IPS DF 19.7 (cell line): ENCODE results near the gene AK8.
"Not testable (repeated sequence)": the region's sequence is repeated elsewhere in the genome, so short reads cannot be mapped to it uniquely, and the experiment has no call there.

Experiments used
- DNase-seq: peaks from one replicate; pipeline ENCODE4 v3.0.0-alpha.2; 2013; ENCODE audit warnings: low read depth, low spot score

AK8 gene

DNA sequence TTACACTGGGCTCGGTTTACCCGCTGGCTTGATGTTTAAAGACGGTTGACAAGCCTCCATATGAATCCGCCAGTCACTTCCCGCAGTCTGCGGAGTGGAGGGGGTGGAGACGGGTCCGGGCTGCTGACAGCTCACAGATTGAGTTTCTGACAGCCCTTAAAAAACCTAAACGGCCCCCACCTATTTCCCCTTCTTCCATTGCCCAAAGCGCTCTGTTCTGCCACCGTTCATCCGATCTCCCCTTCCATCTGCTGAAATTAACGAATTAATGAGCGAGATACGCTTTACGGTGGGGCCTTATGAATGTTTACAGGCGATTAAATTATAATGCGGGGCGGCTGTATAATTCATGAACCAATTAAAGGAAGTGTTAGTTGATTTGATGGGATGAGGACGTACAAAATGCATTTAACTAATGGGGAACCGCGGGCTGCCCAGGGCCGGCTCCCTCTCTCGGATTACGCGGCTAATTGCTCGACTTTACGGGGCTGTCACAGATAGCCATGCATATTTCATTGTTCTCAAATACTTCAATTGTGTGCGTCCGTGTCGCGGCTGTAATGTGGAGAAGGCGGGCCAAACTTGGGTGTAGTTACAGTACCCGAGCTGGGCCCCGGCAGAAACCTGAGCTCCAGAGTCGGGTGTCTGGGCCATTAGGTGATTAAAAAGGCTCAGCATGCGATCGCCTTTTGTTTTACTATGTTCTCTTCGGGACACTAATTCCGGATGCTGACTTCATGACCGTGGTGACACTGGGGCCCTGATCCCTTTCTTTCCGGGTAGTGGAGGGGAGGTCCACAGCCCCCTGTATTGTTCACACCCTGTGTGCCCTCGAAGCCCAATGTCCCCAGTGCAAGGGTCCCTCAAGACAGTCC is 133.0 kb downstream of the AK8 start:
- DNase-seq = peak; percentile 33

DNA sequence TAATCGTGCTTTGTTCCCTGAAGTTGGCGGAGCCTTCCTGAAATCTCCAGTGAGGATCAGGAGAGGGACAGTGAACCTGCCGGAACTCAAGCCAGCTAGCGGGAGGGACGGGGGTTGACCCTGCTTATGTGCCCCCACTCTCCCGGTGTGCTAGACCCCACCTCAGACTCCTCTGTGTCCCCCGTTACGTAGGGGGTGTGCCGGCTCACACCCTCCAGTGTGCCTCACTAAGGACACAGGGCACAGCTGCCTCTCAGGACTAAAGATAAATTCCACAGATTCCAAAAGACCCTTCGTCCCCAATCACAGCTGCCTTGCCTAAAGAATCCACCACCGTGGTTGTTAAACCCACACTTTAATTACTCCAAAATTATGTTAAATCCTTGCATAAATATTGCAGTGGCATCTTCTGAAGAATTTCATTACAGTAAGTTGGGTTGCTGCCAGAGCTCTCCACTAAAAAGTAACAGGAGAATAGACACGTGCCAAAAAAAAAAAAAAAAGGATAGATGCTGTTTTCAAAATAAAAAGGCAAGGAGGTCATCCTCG is 134.1 kb downstream of the AK8 start:
- no peak for DNase-seq

DNA sequence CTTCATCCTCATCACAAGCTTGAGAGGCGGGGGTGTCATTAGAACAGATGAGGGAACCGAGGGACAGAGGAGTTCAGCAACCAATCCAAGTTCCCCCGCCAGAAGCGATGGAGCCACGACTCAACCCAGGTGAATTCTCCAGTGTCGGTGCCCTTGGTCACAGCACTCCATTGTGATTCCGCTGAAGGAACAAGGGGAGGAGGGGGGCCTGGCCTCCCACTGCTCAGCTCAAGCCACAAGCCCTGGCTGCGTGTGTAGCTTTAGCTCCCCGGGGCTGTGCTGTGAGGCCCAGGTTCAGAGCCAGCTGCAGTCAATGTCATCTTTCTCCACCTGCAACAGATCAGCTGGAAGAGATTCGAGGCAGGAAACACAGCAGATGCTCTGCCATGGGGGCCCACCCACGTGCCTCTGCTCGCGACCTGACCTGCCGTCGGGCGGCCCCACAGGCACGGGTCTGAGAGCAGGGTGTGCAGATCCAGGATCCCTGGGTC is 135.2 kb downstream of the AK8 start:
- no peak for DNase-seq

DNA sequence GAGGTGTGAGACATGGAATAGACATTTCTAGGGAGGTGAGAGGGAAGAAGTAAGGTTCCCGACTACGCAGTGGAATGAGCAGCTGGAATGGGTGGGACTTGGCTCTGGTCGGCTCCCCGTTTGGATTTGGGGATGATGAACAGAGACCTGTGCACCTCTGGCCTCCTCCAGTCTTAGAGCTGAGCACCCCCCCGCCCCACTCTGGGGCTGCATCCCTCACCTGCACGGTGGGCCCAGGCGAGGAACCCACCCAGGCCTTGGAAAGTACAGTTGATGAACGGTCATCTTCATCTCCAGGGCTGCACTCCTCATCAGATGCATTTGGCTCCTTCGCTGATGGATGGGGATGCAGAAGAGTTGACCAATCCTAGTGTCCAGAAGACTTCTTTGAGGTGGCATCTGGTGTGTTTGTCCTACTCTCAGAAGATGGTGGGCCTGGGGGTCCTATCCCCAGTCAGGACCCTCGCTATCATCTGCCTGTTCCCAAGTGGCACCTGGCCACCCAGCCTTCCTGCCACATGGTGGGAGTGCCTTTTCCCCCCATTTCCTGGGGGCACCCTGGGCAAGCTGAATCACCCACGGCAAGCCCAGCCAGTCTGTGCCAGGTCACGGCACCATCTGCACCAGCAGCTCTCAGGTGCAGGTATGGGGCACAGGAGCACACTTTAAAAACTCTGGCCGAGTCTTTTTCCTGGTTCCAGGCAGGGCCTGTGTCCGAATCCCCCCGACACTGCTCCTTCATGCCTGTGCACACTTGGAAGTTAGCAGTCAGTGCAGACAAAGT is 137.4 kb downstream of the AK8 start:
- no peak for DNase-seq

DNA sequence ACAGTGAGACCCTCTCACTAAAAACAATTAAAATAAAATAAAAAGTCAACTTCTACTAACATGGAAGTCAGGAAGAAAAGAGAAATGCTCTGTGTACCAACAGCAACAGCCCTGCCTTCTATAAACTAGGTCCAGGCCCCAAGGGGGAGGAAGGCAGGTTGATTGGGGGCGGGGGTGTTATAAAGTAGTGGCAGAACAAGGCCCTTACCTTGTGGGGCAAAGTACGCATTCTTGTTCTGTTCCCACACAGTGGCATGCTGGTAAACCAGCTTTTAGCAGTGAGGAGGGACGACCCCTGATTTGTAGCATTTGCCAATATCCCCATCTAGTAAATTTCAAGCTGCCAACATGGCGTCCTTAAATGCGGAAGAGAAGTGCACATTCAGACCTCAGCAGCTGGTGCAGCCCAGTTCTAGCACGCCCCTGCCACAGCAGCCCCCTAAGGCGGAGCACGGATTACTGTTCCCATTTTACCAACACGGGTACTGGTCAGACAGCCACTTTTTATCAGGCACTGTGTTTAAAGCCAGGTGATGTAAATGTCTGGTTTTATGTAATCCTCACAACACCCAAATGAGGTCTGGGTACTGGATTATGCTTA is 138.3 kb downstream of the AK8 start:
- DNase-seq = no peak

DNA sequence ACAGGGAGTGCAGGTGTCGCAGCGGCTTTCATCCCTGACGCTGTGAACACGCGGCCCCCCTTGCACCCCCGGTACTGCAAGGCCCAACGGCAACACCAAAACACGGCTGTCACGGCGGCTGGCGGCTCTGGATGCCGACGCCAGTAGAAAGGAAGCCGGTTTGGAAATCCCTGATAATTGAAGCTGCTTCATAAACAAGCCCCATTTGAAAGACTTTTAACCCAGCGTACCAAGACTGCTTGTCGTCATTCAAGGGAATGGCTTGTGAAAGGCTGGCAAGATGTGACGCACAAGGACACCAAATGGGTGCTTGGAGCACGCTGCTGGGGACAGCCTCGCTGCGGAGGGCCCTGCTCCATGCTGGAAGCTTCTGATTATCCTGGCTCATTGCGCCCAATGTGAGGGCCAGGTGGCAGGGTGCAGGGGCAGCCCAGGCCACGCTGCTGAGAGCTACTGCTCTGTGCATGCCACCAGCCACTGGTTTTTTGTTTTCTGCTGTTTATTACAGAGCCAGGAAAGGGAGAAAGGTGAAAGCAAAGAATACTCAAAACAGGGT is 144.7 kb downstream of the AK8 start:
- DNase-seq = no peak

DNA sequence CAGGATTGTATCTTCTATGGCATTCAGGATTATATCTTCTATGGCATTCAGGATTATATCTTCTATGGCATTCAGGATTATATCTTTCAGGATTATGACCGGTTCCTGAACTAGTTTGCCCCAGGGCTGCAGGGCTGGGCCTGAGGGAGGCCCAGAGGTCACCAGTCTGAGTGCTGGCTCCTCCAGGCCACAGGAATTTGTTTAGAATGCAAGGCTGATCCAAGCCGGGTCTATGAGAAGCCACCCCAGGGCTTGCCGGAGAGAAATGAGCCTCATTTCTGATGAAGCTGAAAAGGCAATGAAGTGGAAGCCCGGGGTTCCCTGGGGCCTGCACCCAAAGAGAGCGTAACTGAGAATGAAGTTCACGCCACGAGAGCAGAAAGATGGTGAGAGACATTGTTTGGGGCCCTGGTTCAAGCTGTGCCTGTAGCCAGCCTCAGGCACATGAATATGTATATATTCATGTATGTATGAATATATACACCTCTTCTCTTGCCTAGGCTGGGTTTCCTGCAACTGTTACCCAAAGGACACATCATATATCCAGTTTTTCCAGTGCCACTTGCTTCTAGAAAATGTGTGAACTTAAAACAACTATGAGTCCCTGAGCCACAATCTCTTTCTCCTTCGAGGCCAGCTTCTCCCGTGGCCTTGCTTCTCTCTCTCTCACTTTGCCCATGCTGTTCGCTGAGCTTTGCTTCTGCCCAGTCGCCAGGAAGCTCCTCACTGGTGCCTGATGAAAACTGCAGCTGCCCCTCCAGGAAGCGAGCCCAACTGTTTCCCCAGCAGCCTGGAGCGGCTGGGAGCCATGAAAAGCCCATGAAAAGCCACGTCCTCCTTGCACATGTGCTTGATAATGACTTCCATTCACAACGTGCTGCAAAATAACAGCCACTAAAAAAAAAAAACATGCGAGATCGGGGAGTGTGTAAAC is 145.5 kb downstream of the AK8 start:
- DNase-seq = no peak

DNA sequence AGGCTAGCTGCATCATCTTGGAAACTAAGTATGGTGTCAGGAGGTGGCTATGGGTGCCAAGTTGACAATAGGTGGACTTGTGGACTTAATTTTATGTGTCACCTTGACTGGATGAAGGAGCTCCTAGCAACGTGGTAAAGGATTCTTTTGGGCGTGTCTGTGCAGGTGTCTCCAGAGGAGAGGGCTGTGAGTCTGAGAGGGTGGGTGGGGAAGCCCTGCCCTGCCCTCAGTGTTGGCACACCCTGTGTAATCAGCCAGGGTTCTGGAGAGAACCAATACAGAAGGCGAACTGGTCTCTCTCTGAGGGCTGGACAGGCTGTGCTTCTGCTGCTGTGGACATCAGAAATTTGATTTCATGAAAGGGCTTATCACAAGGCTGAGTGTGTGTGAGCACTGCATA is 146.9 kb downstream of the AK8 start:
- no peak for DNase-seq

DNA sequence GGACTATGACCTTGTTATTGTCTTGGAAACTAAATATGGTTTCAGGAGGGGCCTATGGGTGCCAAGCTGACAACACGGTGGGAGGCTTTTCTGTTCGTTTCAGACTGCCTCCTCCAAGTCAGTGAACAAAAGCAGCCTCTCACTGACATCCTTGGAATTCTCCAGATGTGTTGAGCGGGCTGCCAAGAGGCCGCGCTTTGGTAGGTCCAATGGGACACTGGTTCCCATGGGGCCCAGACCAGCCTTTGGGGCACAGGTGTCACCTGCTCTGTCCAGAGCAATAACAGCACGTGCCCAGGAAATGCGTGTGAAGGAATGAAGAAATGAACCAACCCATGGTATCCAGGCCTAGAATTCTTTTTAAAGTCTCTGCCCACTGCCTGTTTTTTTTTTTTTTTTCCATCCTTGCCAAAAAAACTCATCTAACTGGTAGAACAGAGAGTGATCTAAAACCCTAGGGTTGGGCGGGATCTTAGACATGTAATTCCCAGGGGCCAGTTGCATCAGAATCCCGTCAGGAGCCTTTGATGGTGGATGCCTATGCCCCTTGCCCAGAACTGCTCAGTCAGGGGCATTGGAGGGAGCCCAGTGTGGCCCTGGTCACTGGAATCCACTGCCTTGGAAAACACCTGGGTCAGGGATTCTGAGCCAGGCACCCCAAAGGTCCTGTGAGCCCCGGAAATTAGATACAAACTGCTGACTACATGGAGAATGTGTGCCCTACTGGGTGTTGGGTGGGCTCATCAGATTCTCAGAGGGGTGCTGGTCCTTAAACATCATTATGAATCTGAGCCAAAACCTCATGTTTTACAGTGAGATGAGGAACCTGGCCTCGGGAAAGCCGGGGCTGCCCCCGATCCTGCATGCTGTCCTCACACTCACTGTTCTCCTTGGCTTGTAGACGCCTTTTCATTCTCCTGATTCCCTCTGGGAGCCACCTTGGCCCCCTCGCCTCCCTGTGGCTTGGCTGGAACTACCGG is 147.7 kb downstream of the AK8 start:
- DNase-seq = no peak

DNA sequence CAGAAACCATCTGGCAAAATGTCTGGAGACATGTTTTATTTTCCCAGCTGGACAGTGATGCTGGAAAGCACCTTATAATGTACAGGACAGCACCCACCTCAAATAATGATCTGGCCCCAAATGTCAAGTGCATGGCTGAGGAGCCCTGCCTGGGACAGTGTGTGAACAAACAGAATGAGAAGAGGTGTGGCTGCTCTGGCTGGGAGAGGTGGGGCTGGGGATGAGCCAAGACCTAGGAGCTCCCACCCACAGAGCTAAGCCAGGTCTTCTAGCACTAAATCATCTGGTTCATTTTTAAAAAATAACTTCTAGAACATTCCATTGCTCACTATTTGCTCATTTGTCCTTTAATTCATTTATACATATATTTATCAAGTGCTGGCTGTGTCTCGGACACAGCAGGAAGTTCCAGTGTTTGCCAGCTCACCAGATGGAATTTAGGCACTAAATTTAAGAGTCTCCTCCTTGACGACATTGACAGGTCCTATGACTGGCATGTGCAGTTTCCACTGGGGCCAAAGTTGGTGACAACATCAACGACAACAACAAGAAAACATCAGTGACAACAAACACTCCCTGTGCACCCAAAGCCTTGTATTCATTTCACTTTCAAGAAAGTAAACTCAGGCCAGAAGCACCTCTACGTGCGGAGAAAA is 148.7 kb downstream of the AK8 start:
- no peak for DNase-seq

DNA sequence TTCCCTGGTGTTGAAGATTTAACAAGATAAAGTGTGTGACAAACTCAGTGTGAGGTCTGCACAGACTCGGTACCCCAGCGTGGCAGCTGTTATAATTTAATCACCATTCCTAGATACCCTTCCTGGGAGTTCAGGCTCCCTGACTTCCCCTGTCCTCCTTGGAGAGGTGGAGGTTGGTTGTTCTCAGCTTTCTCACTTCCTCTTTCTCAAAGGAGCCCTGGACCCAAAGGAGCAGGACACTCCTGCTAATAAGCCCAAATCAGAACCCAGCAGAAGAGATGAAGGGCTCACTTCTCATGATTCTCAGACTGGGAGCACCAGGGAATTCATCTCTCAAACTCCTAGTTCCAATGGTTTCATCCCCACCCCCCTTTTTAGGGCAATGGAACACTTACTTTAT is 149.6 kb downstream of the AK8 start:
- no peak for DNase-seq

DNA sequence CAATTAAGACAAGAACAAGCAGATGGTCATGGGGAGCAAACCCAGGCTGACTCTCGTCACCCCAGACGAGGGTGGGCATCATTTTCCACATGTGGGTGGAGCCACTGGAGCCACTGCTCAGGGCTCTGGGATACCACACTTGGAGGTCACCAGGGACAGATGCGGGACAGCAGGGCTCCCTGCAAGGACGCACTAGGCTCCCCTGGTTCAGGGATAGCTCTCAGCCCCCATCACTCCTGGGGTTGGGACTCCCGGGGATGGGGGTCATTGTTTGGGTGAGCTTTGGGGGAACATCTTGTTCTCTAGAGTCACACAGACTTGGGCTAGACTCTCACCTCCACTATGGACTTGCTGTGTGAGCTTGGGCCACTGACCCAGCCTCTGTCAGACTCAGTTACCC is 150.0 kb downstream of the AK8 start:
- no peak for DNase-seq

DNA sequence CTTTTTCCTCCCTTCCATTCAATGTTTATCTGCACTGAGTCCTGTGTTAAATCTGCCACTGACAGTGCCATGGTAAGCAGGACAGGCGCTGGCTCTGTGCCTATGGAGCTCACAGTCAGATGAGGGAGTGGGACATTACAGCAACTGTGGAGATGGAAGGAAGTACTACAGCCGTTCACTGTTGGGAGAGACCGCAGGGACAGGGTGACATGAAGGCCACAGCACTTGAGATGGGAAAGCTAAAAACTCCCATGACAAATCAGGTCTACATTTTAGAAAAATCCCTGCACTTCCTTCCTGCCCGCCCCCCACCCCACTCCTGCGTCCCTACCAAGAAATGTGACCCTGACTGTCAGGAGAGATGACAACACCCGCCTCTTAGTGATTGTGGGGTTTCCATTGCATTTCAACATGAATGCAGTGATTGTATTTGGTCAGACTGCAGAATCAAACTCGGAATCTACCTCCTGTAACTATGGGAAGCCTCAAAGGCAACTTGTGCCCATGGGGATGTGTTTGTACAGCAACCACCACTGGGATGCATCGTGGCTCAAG is 151.4 kb downstream of the AK8 start:
- DNase-seq = no peak

DNA sequence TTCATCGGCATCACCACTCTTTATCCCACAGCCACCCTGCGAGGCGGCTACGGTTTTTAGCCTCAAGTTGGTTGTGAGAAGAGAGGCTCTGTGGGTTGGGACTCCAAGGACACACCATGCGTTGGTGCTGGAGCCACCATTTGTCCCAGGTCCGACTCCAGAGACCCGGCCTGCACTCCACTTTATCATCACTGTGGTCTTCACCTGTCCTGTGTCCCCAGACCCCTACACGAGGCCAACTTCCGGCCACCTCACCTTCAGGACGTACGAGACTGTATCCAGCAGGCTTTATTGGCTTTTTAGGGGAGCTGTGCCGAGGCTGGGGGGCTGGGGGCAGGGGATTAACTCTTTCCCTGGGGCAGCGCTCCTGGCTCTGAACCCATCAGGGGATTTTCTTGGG is 152.8 kb downstream of the AK8 start:
- DNase-seq = no peak

DNA sequence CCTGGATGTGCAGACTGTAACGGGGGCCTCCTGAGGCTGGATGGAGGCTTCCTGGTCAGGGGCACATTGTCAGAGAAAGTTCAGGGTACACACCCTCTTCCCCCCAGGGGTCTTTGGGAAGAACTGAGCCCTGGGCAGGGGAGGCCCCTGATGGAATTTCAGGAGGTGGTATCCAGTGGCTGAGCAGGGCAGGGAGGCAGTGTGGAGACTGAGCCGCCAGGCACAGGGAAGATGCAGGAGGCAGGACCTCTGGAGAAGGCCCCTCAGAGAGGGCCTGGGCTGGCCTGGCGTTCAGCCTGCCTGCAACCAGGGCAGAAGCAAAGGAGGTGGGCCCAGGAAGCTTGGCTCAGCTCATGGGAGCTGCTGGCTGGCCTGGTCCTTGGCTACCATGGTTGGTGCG is 154.3 kb downstream of the AK8 start:
- no peak for DNase-seq

DNA sequence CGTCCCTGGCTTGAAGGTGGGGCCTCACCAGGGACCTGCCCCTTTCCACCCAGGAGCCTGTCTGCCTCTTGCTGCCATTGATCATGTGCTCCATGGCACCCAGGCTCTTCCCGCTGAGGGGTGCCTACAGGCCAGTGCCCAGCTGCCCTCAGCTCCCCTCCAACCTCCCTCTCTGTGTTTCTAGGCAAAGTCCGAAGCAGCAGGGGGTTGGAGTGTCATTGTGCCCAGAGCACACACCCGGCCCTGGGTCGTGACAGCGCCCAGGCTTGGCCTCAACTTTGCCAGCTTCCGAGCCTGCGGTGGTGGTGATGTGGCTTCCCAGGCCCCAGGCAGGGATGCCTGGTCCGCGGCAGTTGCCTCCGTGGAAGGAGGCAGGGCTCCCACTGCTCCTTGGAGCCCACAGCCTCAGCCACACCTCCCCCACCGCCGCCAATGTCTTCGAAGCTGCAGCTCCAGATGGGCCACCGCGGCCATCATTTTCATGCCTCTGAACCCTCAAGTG is 155.5 kb downstream of the AK8 start:
- no peak for DNase-seq

DNA sequence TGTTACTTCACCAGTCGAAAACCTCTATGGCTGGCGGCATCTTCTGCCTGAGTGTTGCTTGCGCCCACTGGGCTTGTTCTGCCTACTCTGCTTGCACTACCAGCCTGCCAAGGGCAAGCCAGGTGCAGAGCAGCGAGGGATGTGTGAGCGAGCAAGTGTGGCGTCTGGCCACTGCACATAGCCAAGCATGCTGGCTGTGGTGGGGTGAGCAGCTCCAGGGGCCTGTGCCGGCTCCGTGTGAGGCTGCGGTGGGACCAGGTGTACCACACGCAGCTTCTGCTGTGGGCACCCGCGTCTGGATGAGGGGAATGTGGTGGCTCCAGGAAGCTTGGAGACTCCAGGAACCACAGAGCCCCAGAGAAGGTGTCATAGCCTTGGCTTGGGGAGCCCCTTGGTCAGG is 156.4 kb downstream of the AK8 start:
- DNase-seq = no peak

DNA sequence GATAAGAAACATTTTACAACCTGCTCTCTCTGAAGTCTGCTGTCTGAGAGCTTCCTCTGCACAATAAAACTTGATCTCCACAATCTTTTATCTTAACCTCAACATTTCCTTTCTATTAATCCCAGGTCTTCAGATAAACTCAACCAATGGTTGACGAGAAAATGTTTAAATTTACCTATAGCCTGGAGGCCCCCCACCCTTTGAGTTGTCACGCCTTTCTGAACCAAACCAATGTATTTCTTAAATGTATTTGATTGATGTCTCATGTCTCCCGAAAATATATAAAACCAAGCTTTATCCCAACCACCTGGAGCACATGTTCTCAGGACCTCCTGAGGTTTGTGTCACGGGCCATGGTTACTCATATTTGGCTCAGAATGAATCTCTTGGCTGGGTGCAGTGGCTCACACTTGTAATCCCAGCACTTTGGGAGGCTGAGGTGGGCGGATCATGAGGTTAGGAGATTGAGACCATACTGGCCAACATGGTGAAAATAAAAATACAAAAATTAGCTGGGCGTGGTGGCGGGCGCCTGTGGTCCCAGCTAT is 159.6 kb downstream of the AK8 start:
- not testable (repeated sequence) for DNase-seq
